ENCODE results near the gene TIMP2.
"Not testable (repeated sequence)": the region's sequence is repeated elsewhere in the genome, so short reads cannot be mapped to it uniquely, and the experiment has no call there.

TIMP2 gene

GRCh38 chr17:78929908-78930775 is 5.0 kb upstream of the TIMP2 start:
- no peak for DNase-seq

GRCh38 chr17:78925662-78926555 is 722 bp upstream of the TIMP2 start:
- no peak for DNase-seq

DNA sequence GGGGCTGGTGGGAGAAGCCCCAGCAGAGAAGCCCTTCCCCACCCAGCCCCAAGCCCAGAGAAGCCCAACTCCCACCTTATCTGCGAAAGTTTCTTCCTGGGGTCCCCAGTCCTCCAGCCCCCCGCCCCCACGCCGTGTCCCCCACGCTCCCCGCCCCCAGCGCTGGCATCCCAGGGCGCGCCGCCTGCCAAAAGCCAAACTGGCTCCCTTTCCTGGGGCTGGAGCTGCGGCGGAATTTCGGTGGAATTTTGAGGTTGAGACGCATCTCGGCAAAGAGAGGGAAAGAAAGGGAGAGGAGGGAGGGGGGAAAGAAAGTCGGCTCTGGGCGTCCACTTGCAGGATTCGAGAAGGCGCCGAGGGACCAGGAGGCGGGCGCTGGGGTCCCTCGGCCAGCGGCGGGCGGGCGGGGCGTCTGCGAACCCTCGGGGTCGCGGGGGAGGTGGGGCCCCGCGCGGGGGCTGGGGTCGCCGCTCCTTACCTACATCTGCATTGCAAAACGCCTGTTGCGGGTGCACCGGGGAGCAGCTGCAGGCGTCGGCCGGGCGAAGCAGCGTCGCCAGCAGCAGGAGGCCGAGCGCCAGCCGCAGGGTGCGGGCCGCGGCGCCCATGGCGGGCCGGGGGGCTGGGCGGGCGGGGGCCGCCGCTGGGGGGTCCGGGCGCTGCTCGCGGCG is 571 bp downstream of the TIMP2 start:
- DNase-seq = no peak

GRCh38 chr17:78923660-78924453 is 1.3 kb downstream of the TIMP2 start:
- DNase-seq = peak; percentile 57 to 65

GRCh38 chr17:78922816-78923498 is 2.2 kb downstream of the TIMP2 start:
- no peak for DNase-seq

GRCh38 chr17:78921437-78921971 is 3.7 kb downstream of the TIMP2 start:
- no peak for DNase-seq

DNA sequence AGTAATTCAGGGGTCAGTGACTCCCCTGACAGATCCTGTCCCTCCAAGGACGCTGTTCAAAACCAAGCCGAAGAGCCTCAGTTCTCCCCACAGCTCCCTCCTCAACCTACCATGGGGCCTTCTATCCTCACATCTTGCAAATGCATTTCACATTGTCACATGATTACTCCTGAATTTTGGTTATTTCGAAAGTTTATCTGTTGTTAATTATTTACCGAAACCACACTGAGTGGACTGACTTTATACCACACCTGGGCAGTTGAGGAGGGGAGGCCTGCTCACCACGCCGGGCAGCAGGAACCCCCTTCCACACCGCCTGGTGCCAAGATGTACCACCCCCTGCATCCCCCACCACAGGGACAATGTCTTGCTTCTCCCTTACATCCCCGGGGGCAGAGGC is 4.7 kb downstream of the TIMP2 start:
- no peak for DNase-seq

GRCh38 chr17:78919861-78920450 is 5.2 kb downstream of the TIMP2 start:
- no peak for DNase-seq

DNA sequence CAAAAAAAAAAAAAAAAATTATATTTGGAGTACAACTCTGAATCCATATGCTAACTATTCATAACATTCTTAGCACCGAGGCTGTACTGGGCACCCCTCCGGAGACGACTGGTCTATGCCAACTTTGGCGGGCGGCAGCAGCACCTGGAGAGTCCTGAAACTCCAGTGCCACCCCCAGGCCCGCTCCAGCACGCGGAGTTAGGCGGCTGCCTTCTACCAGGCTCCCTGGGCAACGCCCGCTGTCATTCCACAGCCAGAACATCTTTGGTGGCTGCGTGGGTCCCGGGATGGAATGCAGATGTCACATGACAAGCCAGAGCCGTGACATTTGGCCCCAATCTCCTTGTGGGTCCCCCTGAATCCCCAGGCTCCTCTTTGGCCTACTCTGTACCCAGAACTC is 6.2 kb downstream of the TIMP2 start:
- DNase-seq = no peak

DNA sequence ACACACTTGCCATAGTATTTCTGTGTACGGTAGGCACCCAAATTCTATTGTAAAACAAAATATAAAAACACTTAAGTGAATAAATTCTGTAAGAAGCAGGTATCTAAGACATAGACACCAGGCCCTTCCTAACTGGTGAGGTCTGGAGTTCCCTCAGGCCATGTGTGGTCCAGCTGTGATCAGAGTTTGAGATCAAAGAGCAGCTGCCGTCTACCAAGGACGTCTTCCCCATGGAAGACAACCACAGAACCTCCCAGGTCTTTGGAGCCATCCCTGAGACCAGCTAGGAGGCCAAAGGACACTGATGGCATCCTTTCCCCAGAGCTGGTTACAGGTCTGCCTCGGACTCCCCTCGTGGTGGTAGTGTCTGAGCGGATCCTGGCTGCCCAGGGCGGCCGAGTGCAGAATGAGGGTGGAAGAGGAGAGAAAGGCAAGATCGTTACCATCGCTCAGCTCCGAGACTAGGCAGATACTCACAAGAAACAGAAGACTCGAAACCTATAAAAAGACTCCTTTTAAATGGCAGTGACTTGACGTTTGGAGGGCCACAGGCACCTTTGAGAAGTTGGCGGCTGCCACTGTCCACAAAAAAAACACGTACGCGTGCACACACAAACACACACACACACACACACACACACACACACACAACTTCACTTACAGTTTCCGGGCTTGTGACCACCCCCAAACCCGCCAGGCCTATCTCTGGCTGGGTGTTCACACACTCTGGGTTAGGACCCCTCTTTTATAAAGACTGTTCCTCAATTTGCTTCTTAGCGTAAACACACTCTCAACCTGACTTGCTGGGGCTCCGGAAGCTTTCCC is 7.5 kb downstream of the TIMP2 start:
- DNase-seq = no peak

- no peak for DNase-seq
Measured at GRCh38 chr17:78915872-78916632, 9.1 kb downstream of the TIMP2 start.

GRCh38 chr17:78913115-78913514 is 12.1 kb downstream of the TIMP2 start:
- DNase-seq = no peak

DNA sequence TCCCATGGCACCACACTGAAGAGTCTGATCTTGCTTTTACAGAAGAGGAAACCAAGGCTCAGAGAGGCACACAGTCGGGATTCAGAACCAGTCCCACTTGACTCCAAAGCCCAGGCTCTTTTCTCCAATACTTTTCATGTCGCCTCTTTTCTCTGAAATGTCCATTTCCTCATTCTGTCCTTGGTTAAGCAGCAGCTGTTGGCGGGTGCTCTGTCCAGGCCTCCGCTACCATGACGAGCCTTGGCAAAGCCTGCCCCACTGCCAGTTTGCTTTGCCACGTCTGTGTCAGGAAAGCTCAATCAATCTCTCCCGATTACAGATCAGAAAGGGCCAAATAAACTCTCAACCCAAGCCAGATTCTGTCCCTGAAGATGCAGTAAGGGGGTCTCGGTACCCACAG is 13.1 kb downstream of the TIMP2 start:
- DNase-seq = no peak

DNA sequence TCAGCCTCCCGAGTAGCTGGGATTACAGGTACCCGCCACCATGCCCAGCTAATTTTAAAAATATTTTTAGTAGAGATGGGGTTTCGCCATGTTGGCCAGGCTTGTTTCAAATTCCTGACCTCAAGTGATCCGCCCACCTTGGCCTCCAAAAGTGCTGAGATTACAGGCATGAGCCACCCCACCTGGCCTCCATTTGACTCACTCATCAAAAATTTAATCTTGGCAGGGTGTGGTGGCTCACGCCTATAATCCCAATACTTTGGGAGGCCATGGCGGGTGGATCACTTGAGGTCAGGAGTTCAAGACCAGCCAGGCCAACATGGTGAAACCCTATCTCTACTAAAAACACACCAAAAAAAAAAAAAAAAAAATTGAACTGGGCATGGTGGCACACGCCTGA is 13.6 kb downstream of the TIMP2 start:
- DNase-seq = not testable (repeated sequence)

DNA sequence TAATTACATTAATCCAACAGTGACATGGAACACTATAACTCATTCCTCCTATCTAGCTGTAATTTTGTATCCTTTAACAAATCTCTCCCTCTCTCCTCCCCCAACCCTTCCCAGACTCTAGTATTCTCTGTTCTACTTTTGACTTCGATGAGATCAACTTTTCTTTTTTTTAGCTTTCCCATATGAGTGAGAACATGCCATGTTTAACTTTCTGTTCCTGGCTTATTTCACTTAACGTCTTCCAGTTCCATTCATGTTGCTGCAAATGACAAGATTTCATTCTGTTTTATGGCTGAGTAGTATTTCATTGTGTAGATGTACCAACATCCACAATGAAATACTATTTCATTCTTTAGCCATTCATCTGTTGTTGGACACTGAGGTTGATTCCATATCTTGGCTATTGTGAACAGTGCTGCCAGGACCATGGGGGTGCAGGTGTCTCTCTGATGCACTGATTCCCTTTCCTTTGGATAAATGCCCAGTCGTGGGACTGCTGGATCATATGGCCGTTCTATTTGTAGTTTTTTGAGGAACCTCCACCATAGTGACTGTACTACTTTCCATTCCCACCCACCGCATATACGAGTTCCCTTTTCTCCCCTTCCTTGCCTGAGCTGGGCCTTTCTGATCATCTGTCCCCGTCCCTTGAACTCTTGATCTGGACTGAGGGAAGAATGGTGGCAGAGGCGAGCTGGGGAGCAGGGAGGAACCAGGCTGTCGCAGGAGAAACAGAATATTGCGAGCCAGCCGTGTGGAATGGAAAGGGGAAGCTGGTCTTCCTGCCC is 14.5 kb downstream of the TIMP2 start:
- no peak for DNase-seq

- no peak for DNase-seq
Measured at GRCh38 chr17:78908426-78908825, 16.8 kb downstream of the TIMP2 start.

GRCh38 chr17:78905541-78905940 is 19.6 kb downstream of the TIMP2 start:
- DNase-seq = no peak

DNA sequence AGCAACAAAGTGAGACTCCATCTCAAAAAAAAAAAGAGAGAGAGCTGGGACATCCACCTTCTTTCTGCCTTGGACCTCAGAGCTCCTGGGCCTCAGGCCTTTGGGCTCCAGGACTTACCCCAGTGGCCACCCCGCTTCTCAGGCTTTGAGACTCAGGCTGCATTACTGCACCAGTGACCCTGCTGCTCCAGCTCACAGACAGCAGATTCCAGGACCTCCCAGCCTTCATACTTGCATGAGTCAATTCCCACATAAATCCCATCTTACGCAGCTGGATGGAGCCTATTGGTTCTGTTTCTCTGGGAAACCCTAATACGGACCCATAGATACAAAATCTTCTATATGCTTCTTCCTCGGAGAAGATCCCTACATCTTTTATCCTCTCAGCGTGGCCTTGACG is 20.1 kb downstream of the TIMP2 start:
- no peak for DNase-seq

GRCh38 chr17:78904371-78904770 is 20.8 kb downstream of the TIMP2 start:
- no peak for DNase-seq

All from activated CD4-positive, alpha-beta T cell treated with anti-CD3 and anti-CD28 coated beads, Interleukin-2, amount 50 U/mL, for 48 hours (primary cell).